Karpas-422 (cell line): Measurements from ENCODE around the gene SLC49A3. TPM values are rescaled to one million over a fixed set of nuclear protein-coding genes. Genes with fewer than 3 reads are reported as not detected.
"Not testable (repeated sequence)": the region's sequence is repeated elsewhere in the genome, so short reads cannot be mapped to it uniquely, and the experiment has no call there.

Experiments used
- DNase-seq: peaks from one replicate; pipeline ENCODE4 v3.0.0-alpha.2; 2015
- H2AFZ ChIP-seq: fragments of 200-600 bp; sonication (generic); 2 replicates; pipeline ENCODE4 v1.6.1; 2014; ENCODE audit warnings: antibody characterized with exemption, low read length, mixed read lengths
- H3K27ac ChIP-seq: fragments of 200-600 bp; sonication (generic); 2 replicates; pipeline ENCODE4 v1.5.1; 2014; ENCODE audit warnings: mild to moderate bottlenecking, low read length, moderate library complexity
- H3K27me3 ChIP-seq: fragments of 200-600 bp; sonication (generic); 2 replicates; pipeline ENCODE4 v1.6.1; 2014; ENCODE audit warnings: low read length, mixed read lengths
- H3K36me3 ChIP-seq: fragments of 200-600 bp; sonication (generic); 2 replicates; pipeline ENCODE4 v1.6.1; 2014; ENCODE audit warnings: low read length, mixed read lengths; ENCODE audit not compliant: insufficient read depth
- H3K4me1 ChIP-seq: fragments of 200-600 bp; sonication (generic); 2 replicates; pipeline ENCODE4 v1.6.1; 2014; ENCODE audit warnings: mild to moderate bottlenecking, low read length, mixed read lengths
- H3K4me2 ChIP-seq: fragments of 200-600 bp; sonication (generic); 2 replicates; pipeline ENCODE4 v1.6.1; 2014; ENCODE audit warnings: low read length, low read depth, mild to moderate bottlenecking; ENCODE audit not compliant: poor library complexity, severe bottlenecking
- H3K4me3 ChIP-seq: fragments of 200-600 bp; sonication (generic); 2 replicates; pipeline ENCODE4 v1.5.1; 2014; ENCODE audit warnings: mild to moderate bottlenecking, antibody characterized with exemption, low read length, mixed read lengths
- H3K79me2 ChIP-seq: fragments of 200-600 bp; sonication (generic); 2 replicates; pipeline ENCODE4 v1.6.1; 2014; ENCODE audit warnings: mild to moderate bottlenecking, low read length, mixed read lengths
- H3K9ac ChIP-seq: fragments of 200-600 bp; sonication (generic); 2 replicates; pipeline ENCODE4 v1.6.0; 2014; ENCODE audit warnings: low read length
- H3K9me2 ChIP-seq: fragments of 200-600 bp; sonication (generic), shearing (Covaris generic); replicated peaks from 2 replicates; pipeline ENCODE4 v1.6.0; 2014; ENCODE audit warnings: mild to moderate bottlenecking, low read length, moderate library complexity; ENCODE audit not compliant: insufficient read depth
- H3K9me3 ChIP-seq: fragments of 300-700, 200-600 bp; sonication (generic); 2 replicates; pipeline ENCODE4 v1.6.1; 2014; ENCODE audit warnings: low read length, mixed read lengths
- H4K20me1 ChIP-seq: fragments of 200-600 bp; sonication (generic); 2 replicates; pipeline ENCODE4 v1.6.1; 2014; ENCODE audit warnings: mild to moderate bottlenecking, antibody characterized with exemption, low read length, low read depth; ENCODE audit not compliant: insufficient read depth
- total RNA-seq: library from RNA; depleted of rRNA; stranded (reverse); fragments of >200 nt; shearing (Covaris generic); gene quantifications from 2 replicates; pipeline ENCODE4 v1.2.3, GENCODE V29; 2014; ENCODE audit warnings: low replicate concordance

SLC49A3 gene
- total RNA-seq, 1 experiment from 2014 or later = not detected

DNA sequence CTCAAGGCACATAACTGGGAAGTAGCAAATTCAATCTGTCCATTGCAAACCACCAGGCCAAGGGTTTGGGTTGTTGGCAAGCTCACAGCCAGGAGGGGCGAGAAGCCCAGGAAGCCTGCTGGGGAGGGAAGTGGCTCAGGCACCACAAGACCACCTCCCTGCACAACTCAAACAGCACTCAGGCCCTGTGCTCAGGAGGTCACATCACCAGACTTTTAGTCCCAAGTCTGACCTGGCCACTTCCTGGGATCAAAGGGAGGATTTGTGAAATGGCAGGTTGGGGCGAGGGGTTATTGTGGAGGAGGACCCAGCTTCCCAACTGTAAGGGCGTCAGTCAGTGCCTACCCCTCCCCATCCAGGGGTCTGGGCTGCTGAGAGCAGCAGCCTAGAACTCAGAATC, 17.2 kb downstream of the SLC49A3 start:
- no peak overlapping the region for H3K4me2 ChIP-seq
- peaks cover 25% of the 10 kb centered on the region for H3K79me2 ChIP-seq
- H3K9me2 ChIP-seq = no peaks in the 10 kb centered on the region
- H3K36me3 ChIP-seq = peaks cover 19% of the 10 kb centered on the region
- peaks cover 6% of the 10 kb centered on the region; the same call in 1 of the 2 replicates for H4K20me1 ChIP-seq
- no peak overlapping the region for H3K9ac ChIP-seq
- H3K27ac ChIP-seq = no peak overlapping the region
- no peaks in the 10 kb centered on the region for H3K27me3 ChIP-seq
- H3K4me3 ChIP-seq = no peak overlapping the region
- no peak overlapping the region for H2AFZ ChIP-seq
- no peaks in the 10 kb centered on the region for H3K9me3 ChIP-seq
- H3K4me1 ChIP-seq = peaks cover 28% of the 10 kb centered on the region
- no peak for DNase-seq

DNA sequence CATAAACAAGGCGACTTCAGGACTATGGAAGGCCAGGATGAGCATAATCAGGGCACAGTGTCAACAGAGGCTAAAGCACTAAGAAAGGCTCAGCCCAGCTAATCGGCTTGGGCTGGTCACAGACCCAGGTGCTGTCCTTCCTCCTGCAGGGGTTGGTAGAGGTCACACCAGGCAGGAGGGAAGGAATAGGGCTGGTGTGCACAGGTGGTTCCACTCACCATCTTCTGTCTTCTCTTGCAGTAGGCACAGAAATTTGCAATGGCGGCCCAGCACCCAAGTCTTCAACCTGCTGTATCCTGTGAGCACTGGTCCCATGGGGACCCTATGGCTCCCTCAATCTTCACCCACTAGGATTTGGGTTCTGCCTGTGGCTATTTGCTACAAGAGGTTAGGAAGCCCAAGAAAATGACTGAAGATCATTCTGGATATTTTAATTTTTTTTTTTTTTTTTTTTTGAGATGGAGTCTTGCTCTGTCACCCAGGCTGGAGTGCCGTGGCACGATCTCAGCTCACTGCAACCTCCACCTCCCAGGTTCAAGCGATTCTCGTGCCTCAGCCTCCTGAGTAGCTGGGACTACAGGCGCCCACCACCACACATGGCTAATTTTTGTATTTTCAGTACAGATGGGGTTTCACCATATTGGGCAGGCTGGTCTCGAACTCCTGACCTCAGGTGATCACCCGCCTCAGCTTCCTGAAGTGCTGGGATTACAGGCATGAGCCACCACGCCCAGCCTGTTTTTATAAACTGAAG, 19.0 kb downstream of the SLC49A3 start:
- H3K27me3 ChIP-seq, H4K20me1 ChIP-seq, H2AFZ ChIP-seq, H3K4me2 ChIP-seq, H3K4me3 ChIP-seq, H3K9me2 ChIP-seq, H3K27ac ChIP-seq, H3K9ac ChIP-seq, H3K9me3 ChIP-seq: not testable (repeated sequence)
- peaks cover 10% of the 10 kb centered on the region for H3K4me1 ChIP-seq
- H3K36me3 ChIP-seq = peaks cover 19% of the 10 kb centered on the region
- DNase-seq = peak; percentile 50
- peaks cover 19% of the 10 kb centered on the region for H3K79me2 ChIP-seq

DNA sequence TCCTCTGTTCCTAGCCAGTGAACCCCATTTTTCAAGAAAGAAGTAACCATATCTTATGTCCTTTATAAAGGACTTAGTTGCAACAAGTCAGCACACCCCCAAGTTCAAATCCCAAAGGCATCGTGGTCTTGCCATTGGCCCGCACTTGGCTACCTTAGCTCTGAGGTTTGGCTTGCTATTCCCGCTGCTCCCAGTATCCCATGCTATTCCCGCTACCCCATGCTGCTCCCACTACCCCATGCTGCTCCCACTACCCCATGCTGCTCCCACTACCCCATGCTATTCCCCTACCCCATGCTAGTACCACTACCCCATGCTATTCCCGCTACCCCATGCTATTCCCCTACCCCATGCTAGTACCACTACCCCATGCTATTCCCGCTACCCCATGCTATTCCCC, 20.7 kb downstream of the SLC49A3 start:
- not testable (repeated sequence) for H3K79me2 ChIP-seq, H3K9me2 ChIP-seq, H2AFZ ChIP-seq, H3K4me2 ChIP-seq, H4K20me1 ChIP-seq, H3K4me3 ChIP-seq, H3K9me3 ChIP-seq, H3K4me1 ChIP-seq, H3K27me3 ChIP-seq, H3K27ac ChIP-seq, H3K9ac ChIP-seq
- DNase-seq = peak; percentile 48
- peaks cover 16% of the 10 kb centered on the region for H3K36me3 ChIP-seq

DNA sequence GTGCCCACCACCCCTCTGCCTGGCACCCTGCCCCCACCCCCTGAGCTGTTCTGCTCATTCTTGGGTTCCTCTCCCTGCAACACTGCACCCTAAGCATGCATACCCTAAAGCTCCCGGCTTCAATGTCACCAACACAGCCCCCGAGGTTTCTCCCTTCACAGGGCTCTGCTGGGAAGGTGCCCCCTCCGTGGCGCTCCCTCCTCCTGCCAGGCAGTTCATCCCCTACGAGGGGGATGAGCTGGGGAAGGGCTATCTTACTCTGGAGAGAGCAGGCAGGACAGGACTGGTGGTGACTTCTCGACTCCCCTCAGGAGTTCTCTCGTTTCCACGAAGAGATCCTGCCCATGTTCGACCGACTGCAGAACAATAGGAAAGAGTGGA, 21.4 kb downstream of the SLC49A3 start:
- no peak overlapping the region for H3K4me3 ChIP-seq
- H3K4me1 ChIP-seq = no peaks in the 10 kb centered on the region
- H3K36me3 ChIP-seq = peaks cover 12% of the 10 kb centered on the region
- no peaks in the 10 kb centered on the region for H3K27me3 ChIP-seq
- no peaks in the 10 kb centered on the region for H4K20me1 ChIP-seq
- H3K79me2 ChIP-seq = no peaks in the 10 kb centered on the region; the same call in 1 of the 2 replicates
- H3K9me2 ChIP-seq = no peaks in the 10 kb centered on the region
- no peak overlapping the region for H3K27ac ChIP-seq
- H3K9me3 ChIP-seq = no peaks in the 10 kb centered on the region
- no peak overlapping the region for H3K9ac ChIP-seq
- H3K4me2 ChIP-seq = no peak overlapping the region
- no peak overlapping the region for H2AFZ ChIP-seq
- no peak for DNase-seq

DNA sequence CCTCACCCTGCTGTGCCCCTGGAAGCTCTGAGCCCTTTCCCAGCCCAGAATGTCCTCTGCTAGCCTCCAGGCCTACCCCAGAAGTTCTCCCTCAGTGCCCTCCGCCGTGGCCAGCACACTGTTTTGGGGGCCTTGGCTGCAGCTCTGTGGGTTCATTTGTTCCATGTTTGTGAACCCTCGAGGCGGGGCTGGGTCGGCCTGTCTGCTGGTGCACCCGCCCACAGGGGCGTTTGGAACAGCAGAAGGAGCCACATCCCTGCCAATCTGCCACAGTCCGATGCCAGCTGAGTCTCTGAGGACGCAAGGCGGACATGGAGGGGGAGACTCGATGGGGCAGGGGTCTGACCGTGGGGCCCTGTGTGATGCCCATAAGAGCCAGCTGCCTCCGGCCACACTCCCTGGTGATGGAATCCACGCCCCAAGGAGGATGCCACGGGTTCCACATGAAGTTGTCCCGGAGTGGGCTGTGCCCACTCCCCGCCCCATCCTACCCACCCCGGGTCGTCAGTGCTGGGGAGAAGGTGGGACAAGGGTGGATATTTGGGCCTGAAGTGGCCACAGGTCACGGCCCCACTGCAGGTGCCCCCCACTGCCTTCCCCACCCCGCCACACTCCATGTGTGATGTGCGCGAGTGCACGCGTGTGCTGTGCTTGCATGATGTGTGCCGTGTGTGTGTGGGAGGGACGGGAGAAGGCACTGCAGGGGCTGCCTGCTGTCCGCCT, 22.0 kb downstream of the SLC49A3 start:
- H3K27me3 ChIP-seq = no peaks in the 10 kb centered on the region
- no peaks in the 10 kb centered on the region for H3K9me3 ChIP-seq
- H3K4me3 ChIP-seq = no peak overlapping the region
- no peak for DNase-seq
- peaks cover 6% of the 10 kb centered on the region for H3K36me3 ChIP-seq
- H3K9me2 ChIP-seq = no peaks in the 10 kb centered on the region
- H3K9ac ChIP-seq = no peak overlapping the region
- no peak overlapping the region for H2AFZ ChIP-seq
- H3K27ac ChIP-seq = no peak overlapping the region
- no peaks in the 10 kb centered on the region for H3K79me2 ChIP-seq
- H3K4me2 ChIP-seq = no peak overlapping the region
- no peaks in the 10 kb centered on the region for H3K4me1 ChIP-seq
- no peaks in the 10 kb centered on the region for H4K20me1 ChIP-seq

DNA sequence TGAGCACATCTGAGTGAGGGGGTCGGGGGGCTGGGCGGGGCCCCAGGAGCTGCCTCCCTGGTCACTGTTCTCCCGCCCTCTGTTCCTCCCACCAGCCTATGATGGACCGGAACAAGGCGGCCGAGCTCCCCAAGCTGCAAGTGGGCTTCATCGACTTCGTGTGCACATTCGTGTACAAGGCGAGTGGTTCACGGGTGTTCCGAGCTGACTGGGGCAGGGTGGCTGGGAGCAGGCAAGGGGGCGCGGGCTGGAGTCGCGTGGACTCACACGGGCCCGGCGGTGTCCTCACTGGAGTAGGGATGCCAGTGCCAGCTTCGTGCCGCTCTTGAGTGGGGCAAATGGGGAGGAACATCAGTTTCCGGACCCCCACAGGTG, 22.5 kb downstream of the SLC49A3 start:
- H2AFZ ChIP-seq = no peak overlapping the region
- H3K9me3 ChIP-seq = no peaks in the 10 kb centered on the region
- H3K36me3 ChIP-seq = 0 out of 2 replicates have a peak, but pooled peaks cover under 1% of the 10 kb centered on the region
- no peak for DNase-seq
- H3K79me2 ChIP-seq = no peaks in the 10 kb centered on the region
- no peaks in the 10 kb centered on the region for H3K4me1 ChIP-seq
- no peak overlapping the region for H3K9ac ChIP-seq
- H4K20me1 ChIP-seq = no peaks in the 10 kb centered on the region
- H3K27ac ChIP-seq = no peak overlapping the region
- H3K27me3 ChIP-seq = no peaks in the 10 kb centered on the region
- no peak overlapping the region for H3K4me2 ChIP-seq
- H3K9me2 ChIP-seq = no peaks in the 10 kb centered on the region
- no peak overlapping the region for H3K4me3 ChIP-seq

DNA sequence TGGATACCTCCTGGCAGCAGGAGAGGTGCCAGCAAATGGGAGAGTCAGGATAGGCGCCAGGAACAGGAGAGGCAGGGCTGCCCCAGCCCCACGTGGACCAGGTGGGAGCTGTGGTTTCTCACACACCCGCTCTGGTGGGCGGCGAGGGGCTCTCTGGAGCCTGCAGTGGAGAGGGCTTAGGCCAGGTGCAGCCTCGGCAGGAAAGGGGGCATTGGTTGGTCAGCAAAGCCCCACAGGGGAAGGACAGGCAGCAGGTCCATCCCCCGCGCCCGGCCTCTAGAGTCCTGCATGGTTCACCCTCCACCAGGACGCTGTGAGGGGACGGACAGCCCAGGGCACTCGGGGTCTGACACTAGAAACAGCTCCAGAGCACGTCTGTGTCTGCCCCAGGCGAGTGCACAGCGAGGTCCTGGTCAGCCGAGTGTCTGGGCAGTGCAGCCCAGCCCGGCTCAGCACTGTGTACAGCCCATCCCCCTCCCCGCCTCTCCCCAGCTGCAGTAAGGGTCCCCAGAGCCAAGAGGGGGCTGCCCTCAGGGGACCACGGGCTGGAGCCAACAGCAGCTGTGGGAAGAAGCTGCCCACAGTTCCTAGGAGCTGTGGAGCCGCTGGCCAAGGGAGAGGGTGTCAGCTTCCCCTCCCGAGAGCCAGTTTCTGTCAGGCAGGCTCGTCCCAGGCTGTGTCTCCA, 23.1 kb downstream of the SLC49A3 start:
- DNase-seq = no peak
- no peak overlapping the region for H3K9ac ChIP-seq
- no peak overlapping the region for H3K4me3 ChIP-seq
- no peaks in the 10 kb centered on the region for H3K36me3 ChIP-seq
- H3K27me3 ChIP-seq = no peaks in the 10 kb centered on the region
- no peaks in the 10 kb centered on the region for H3K79me2 ChIP-seq
- no peak overlapping the region for H2AFZ ChIP-seq
- no peaks in the 10 kb centered on the region for H3K9me2 ChIP-seq
- no peak overlapping the region for H3K4me2 ChIP-seq
- H3K27ac ChIP-seq = no peak overlapping the region
- H3K4me1 ChIP-seq = no peaks in the 10 kb centered on the region
- H3K9me3 ChIP-seq = no peaks in the 10 kb centered on the region
- no peaks in the 10 kb centered on the region for H4K20me1 ChIP-seq

DNA sequence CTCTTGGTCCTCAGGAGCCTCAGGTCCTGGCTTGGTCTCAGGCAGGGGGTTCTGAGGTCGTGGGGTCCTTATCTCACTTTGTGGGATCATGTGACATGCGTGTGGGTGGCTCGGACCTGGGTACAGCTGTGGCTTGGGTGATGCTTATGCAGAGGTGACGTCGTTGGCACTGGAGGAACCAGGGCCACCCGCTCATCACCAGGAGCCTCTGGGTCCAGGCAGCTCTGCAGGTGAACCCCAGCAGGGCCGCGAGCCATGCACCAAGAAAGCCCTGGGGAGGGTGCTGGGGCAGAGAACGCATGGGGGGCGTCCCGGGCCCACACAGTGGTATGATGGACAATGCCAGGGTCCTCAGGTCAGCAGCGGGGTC, 23.6 kb downstream of the SLC49A3 start:
- Histone ChIP-seq H2AFZ (no peak overlapping the region), H3K27ac (no peak overlapping the region), H3K36me3 (no peaks in the 10 kb centered on the region), H3K4me1 (no peaks in the 10 kb centered on the region), H3K79me2 (no peaks in the 10 kb centered on the region), H3K9me2 (no peaks in the 10 kb centered on the region), H3K4me3 (no peak overlapping the region), H3K4me2 (no peak overlapping the region), H3K9ac (no peak overlapping the region), H4K20me1 (no peaks in the 10 kb centered on the region), H3K9me3 (no peaks in the 10 kb centered on the region), H3K27me3 (no peaks in the 10 kb centered on the region)
- no peak for DNase-seq
